H1 (cell line): ENCODE results near the gene TPO. TPM values are rescaled to one million over a fixed set of nuclear protein-coding genes. Genes with fewer than 3 reads are reported as not detected.

ENCODE experiments used
- CTCF ChIA-PET: fragments of 300-600 bp; sonication (Branson Sonifier 250); formaldehyde crosslinking; loops from one replicate; lab custom pipeline; 2021; ENCODE audit not compliant: partially characterized antibody; lab: Charles Lee
- POLR2A ChIA-PET: fragments of 300-600 bp; sonication (Branson Sonifier 250); formaldehyde crosslinking; loops from one replicate; lab custom pipeline; 2021; ENCODE audit warnings: inconsistent platforms; ENCODE audit not compliant: partially characterized antibody; lab: Charles Lee
- DNase-seq, 2 experiments: peaks; one replicate each; pipeline versions ENCODE4 v3.0.0 to v3.0.0-alpha.2; 2010 to 2022; ENCODE audit warnings: low spot score in 2 of 2, low read depth in 1 of 2, mixed read lengths in 1 of 2
- FAIRE-seq: peaks from 2 replicates; lab custom pipeline; 2011; peaks lifted over from hg19 to GRCh38; lab: Jason Lieb, UNC
- H2AFZ ChIP-seq: 2 replicates; pipeline ENCODE4 v1.8.1; 2012; ENCODE audit warnings: low read length, inconsistent platforms
- H2AK5ac ChIP-seq: 2 replicates; pipeline ENCODE4 v1.6.1; 2013; ENCODE audit warnings: low read depth, low read length
- H2BK120ac ChIP-seq: replicated peaks from 2 replicates; pipeline ENCODE3; 2013; ENCODE audit warnings: low read depth, low read length, inconsistent platforms
- H2BK12ac ChIP-seq: 2 replicates; pipeline ENCODE4 v1.6.1; 2013; ENCODE audit warnings: low read depth, low read length
- H2BK15ac ChIP-seq: 2 replicates; pipeline ENCODE4 v1.6.1; 2013; ENCODE audit warnings: low read length
- H2BK20ac ChIP-seq: 2 replicates; pipeline ENCODE4 v1.6.1; 2013; ENCODE audit warnings: low read length
- H2BK5ac ChIP-seq: 2 replicates; pipeline ENCODE4 v1.6.1; 2013; ENCODE audit warnings: low read depth, low read length
- H3K14ac ChIP-seq: 2 replicates; pipeline ENCODE4 v1.6.1; 2013; ENCODE audit warnings: inconsistent platforms; ENCODE audit not compliant: insufficient read length
- H3K18ac ChIP-seq: 2 replicates; pipeline ENCODE4 v1.6.1; 2013; ENCODE audit warnings: low read length; ENCODE audit errors: extremely low read depth
- H3K23ac ChIP-seq: 2 replicates; pipeline ENCODE4 v1.6.1; 2013; ENCODE audit warnings: inconsistent platforms; ENCODE audit not compliant: insufficient read length
- H3K23me2 ChIP-seq: 2 replicates; pipeline ENCODE4 v1.6.1; 2013; ENCODE audit warnings: low read depth, low read length
- H3K27ac ChIP-seq: 2 replicates; pipeline ENCODE4 v1.6.1; 2011; ENCODE audit warnings: low read depth, low read length, inconsistent platforms
- H3K27me3 ChIP-seq, 4 experiments: replicated peaks in 1 of 4; 1 replicate in 1 of 4; 2 replicates in 3 of 4; pipeline versions ENCODE4 v1.6.1 to v1.8.1; 2011 to 2013; ENCODE audit warnings: low read length in 3 of 4, mild to moderate bottlenecking in 3 of 4, inconsistent platforms in 2 of 4, mixed read lengths in 2 of 4, moderate library complexity in 1 of 4; ENCODE audit not compliant: control insufficient read depth in 3 of 4, insufficient read depth in 3 of 4; ENCODE audit errors: extremely low read depth in 1 of 4
- H3K36me3 ChIP-seq, 4 experiments: 2 replicates each; pipeline versions ENCODE4 v1.6.1 to v1.8.1; 2011 to 2013; ENCODE audit warnings: mild to moderate bottlenecking in 4 of 4, low read length in 3 of 4, moderate library complexity in 2 of 4, control low read depth in 1 of 4, inconsistent platforms in 1 of 4; ENCODE audit not compliant: insufficient read depth in 4 of 4, control insufficient read depth in 2 of 4
- H3K4ac ChIP-seq: replicated peaks from 2 replicates; pipeline ENCODE3; 2013; ENCODE audit warnings: low read length, low read depth, mixed read lengths, inconsistent platforms; ENCODE audit not compliant: insufficient read length
- H3K4me1 ChIP-seq, 4 experiments: replicated peaks in 1 of 4; 1 replicate in 1 of 4; 2 replicates in 3 of 4; pipeline versions ENCODE4 v1.6.1 to v1.8.1; 2011 to 2013; ENCODE audit warnings: low read length in 3 of 4, inconsistent platforms in 2 of 4, mixed read lengths in 1 of 4; ENCODE audit not compliant: insufficient read depth in 4 of 4, control insufficient read depth in 3 of 4
- H3K4me2 ChIP-seq, 2 experiments: 2 replicates each; pipeline versions ENCODE4 v1.6.1 to v1.8.1; 2011 to 2013; ENCODE audit warnings: low read depth in 2 of 2, low read length in 2 of 2, control low read depth in 1 of 2, inconsistent platforms in 1 of 2, mild to moderate bottlenecking in 1 of 2; ENCODE audit not compliant: insufficient read depth in 1 of 2
- H3K4me3 ChIP-seq, 4 experiments: fragments of 200-600, 300-600 bp in 1 of 4; sonication (generic), shearing (Covaris generic), sonication (Bioruptor Twin) in 1 of 4; 2 replicates each; pipeline versions ENCODE4 v1.5.1 to v1.8.1; 2011 to 2016; ENCODE audit warnings: low read length in 4 of 4, low read depth in 3 of 4, control low read depth in 2 of 4, inconsistent platforms in 2 of 4, mild to moderate bottlenecking in 2 of 4, mixed read lengths in 1 of 4, moderate library complexity in 1 of 4; ENCODE audit not compliant: insufficient read depth in 2 of 4; ENCODE audit errors: extremely low read depth in 1 of 4
- H3K56ac ChIP-seq: replicated peaks from 2 replicates; pipeline ENCODE3; 2013; ENCODE audit warnings: low read depth, mild to moderate bottlenecking, mixed read lengths, low read length, inconsistent platforms; ENCODE audit not compliant: insufficient read length
- H3K79me1 ChIP-seq: 2 replicates; pipeline ENCODE4 v1.6.1; 2013; ENCODE audit warnings: low read depth, low read length, control low read depth
- H3K79me2 ChIP-seq, 2 experiments: 2 replicates each; pipeline versions ENCODE4 v1.6.1 to v1.8.1; 2012 to 2013; ENCODE audit warnings: low read length in 2 of 2, mild to moderate bottlenecking in 2 of 2, inconsistent platforms in 1 of 2; ENCODE audit not compliant: insufficient read depth in 2 of 2, control insufficient read depth in 1 of 2
- H3K9ac ChIP-seq, 4 experiments: replicated peaks in 1 of 4; 1 replicate in 1 of 4; 2 replicates in 3 of 4; pipeline versions ENCODE4 v1.6.1 to v1.8.1; 2011 to 2013; ENCODE audit warnings: low read depth in 3 of 4, low read length in 3 of 4, control low read depth in 2 of 4, mild to moderate bottlenecking in 2 of 4, moderate library complexity in 2 of 4, inconsistent platforms in 1 of 4; ENCODE audit errors: extremely low read depth in 1 of 4
- H3K9me3 ChIP-seq, 2 experiments: 2 replicates each; pipeline versions ENCODE4 v1.6.1 to v1.8.1; 2012 to 2013; ENCODE audit warnings: mild to moderate bottlenecking in 2 of 2, moderate library complexity in 2 of 2, control low read depth in 1 of 2, inconsistent platforms in 1 of 2, low read depth in 1 of 2, low read length in 1 of 2, mixed read lengths in 1 of 2; ENCODE audit not compliant: insufficient read depth in 2 of 2
- H4K20me1 ChIP-seq, 2 experiments: replicated peaks in 1 of 2; 2 replicates each; pipeline versions ENCODE3 to v1.8.1; 2011 to 2013; ENCODE audit warnings: inconsistent platforms in 2 of 2, low read length in 2 of 2, mild to moderate bottlenecking in 1 of 2; ENCODE audit not compliant: insufficient read depth in 2 of 2, control insufficient read depth in 1 of 2
- H4K5ac ChIP-seq: 2 replicates; pipeline ENCODE4 v1.6.1; 2013; ENCODE audit warnings: low read length, low read depth, mixed read lengths, inconsistent platforms; ENCODE audit not compliant: insufficient read length
- H4K8ac ChIP-seq: 2 replicates; pipeline ENCODE4 v1.8.0; 2013; ENCODE audit warnings: mild to moderate bottlenecking, moderate library complexity, low read length, inconsistent platforms; ENCODE audit not compliant: insufficient read depth; ENCODE audit errors: extremely low read depth
- H4K91ac ChIP-seq: replicated peaks from 2 replicates; pipeline ENCODE3; 2013; ENCODE audit warnings: low read length, mixed read lengths, inconsistent platforms; ENCODE audit not compliant: insufficient read length
- ATF2 ChIP-seq: IDR thresholded peaks from 2 replicates; pipeline ENCODE4 v1.6.1; 2012; ENCODE audit warnings: low read length, inconsistent platforms
- BACH1 ChIP-seq: IDR thresholded peaks from 2 replicates; pipeline ENCODE4 v1.6.1; 2012; ENCODE audit warnings: low read length, improper control_type of control experiment
- EGR1 ChIP-seq: IDR thresholded peaks from 2 replicates; pipeline ENCODE4 v1.6.1; 2011; ENCODE audit warnings: low read depth, low read length, borderline replicate concordance
- JUN ChIP-seq: IDR thresholded peaks from 2 replicates; pipeline ENCODE4 v1.6.1; 2011; ENCODE audit warnings: low read depth, mild to moderate bottlenecking, improper control_type of control experiment, low read length
- JUND ChIP-seq: IDR thresholded peaks from 2 replicates; pipeline ENCODE4 v1.6.1; 2011; ENCODE audit warnings: mild to moderate bottlenecking, improper control_type of control experiment, low read length
- KDM5A ChIP-seq: fragments of 200-600 bp; IDR thresholded peaks from 2 replicates; pipeline ENCODE4 v1.7.1; 2012; ENCODE audit warnings: mild to moderate bottlenecking, low read length, inconsistent platforms, mixed read lengths
- NANOG ChIP-seq: IDR thresholded peaks from 2 replicates; pipeline ENCODE4 v1.6.1; 2011; ENCODE audit warnings: low read length, low read depth, mild to moderate bottlenecking, inconsistent platforms; ENCODE audit not compliant: insufficient read depth, poor library complexity, severe bottlenecking
- RBBP5 ChIP-seq: IDR thresholded peaks from 2 replicates; pipeline ENCODE4 v1.7.1; 2012; ENCODE audit warnings: low read depth, mild to moderate bottlenecking, inconsistent platforms, low read length, moderate library complexity, borderline replicate concordance
- RFX5 ChIP-seq: IDR thresholded peaks from 2 replicates; pipeline ENCODE4 v1.6.1; 2011; ENCODE audit warnings: low read depth, low read length, improper control_type of control experiment, borderline replicate concordance
- SIX5 ChIP-seq: IDR thresholded peaks from 2 replicates; pipeline ENCODE4 v1.6.1; 2011; ENCODE audit warnings: mild to moderate bottlenecking, low read depth, low read length
- SUZ12 ChIP-seq: fragments of 200-600 bp; sonication (generic); IDR thresholded peaks from 2 replicates; pipeline ENCODE4 v1.6.1; 2012; ENCODE audit warnings: mild to moderate bottlenecking, inconsistent platforms, low read length, moderate library complexity, mixed read lengths
- WGBS, 2 experiments: shearing (Covaris generic) in 1 of 2; methylation state at CpG; one replicate each; pipeline versions ENCODE4 v1.1.6 to v1.1.7; 2013 to 2015; ENCODE audit warnings: low lambda C conversion rate in 2 of 2, mixed read lengths in 2 of 2, inconsistent platforms in 1 of 2, low coverage in 1 of 2, missing lambda C conversion rate in 1 of 2; ENCODE audit not compliant: insufficient replicate concordance in 2 of 2, insufficient coverage in 1 of 2, insufficient read length in 1 of 2; ENCODE audit errors: extremely low coverage in 1 of 2, missing lambda C conversion rate in 1 of 2; 5-methylcytosine and 5-hydroxymethylcytosine counted together
- polyA plus RNA-seq, 7 experiments: library from polyadenylated mRNA; depleted of rRNA in 3 of 7; stranded (reverse) in 5 of 7; unstranded in 2 of 7; fragments of >200 nt in 5 of 7; fragments of 200-250 nt in 2 of 7; gene quantifications; 1 replicate in 5 of 7; 2 replicates in 1 of 7; 4 replicates in 1 of 7; pipeline versions ENCODE4 v1.2.1 to v1.2.3, GENCODE V29; 2011 to 2013; ENCODE audit warnings: missing spikeins in 2 of 7, mixed read lengths in 2 of 7
- total RNA-seq: library from RNA; stranded (reverse); fragmentation: NEBNext Ultra II Directional; extraction: Animal tissue kit (Norgen Biotek cat#: 25700); gene quantifications from 2 replicates; pipeline ENCODE4 v1.2.1, GENCODE V29; 2021

The TPO gene
- total and polyA plus RNA-seq, 2 of the 8 experiments (the other 6 are each of a cell fraction or from before 2014, with no cell fraction given), result not detected

- H3K4me2 ChIP-seq, result no peak overlapping the region
- no peak overlapping the region for H2BK5ac ChIP-seq
- H4K5ac ChIP-seq, result no peak overlapping the region
- no peak overlapping the region for H3K4me3 ChIP-seq
- H3K79me1 ChIP-seq, result no peaks in the 10 kb centered on the region
- H2BK120ac ChIP-seq, result no peak overlapping the region
- no peak overlapping the region for H4K8ac ChIP-seq
- DNase-seq (no peak), FAIRE-seq (no peak)
- no peak overlapping the region for H3K23ac ChIP-seq
- no peak overlapping the region for H3K14ac ChIP-seq
- WGBS, 2 experiments, result 82% methylated on average over 7 of the region's 8 CpGs; no CpG with 5 or more reads in 1 of the 2 experiments
- no peak overlapping the region for H2BK15ac ChIP-seq
- H2BK20ac ChIP-seq, result no peak overlapping the region
- H4K20me1 ChIP-seq, result peaks cover 0 to 1% of the 10 kb centered on the region in 2 experiments
- H2AK5ac ChIP-seq, result no peak overlapping the region
- POLR2A ChIA-PET, result no interaction called here
- no peak overlapping the region for H4K91ac ChIP-seq
- no peaks in the 10 kb centered on the region for H3K4me1 ChIP-seq
- H2AFZ ChIP-seq, result no peak overlapping the region
- no peaks in the 10 kb centered on the region for H3K36me3 ChIP-seq
- no peak for TF ChIP-seq JUN
- TF ChIP-seq JUND, result no peak
- TF ChIP-seq NANOG, result no peak
- no peak for TF ChIP-seq SUZ12
- TF ChIP-seq BACH1, result no peak
- TF ChIP-seq RBBP5, result no peak
- no peak for TF ChIP-seq RFX5
- TF ChIP-seq SIX5, result no peak
- no peak for TF ChIP-seq KDM5A
- TF ChIP-seq EGR1, result no peak
- TF ChIP-seq ATF2, result no peak
- TF ChIP-seq, all 59 proteins: peak for 0
- H3K56ac ChIP-seq, result no peak overlapping the region
- no peak overlapping the region for H3K27ac ChIP-seq
- H3K4ac ChIP-seq, result no peak overlapping the region
- no peaks in the 10 kb centered on the region for H3K27me3 ChIP-seq
- H2BK12ac ChIP-seq, result no peak overlapping the region
- no peak overlapping the region for H3K9ac ChIP-seq
- H3K79me2 ChIP-seq, result no peaks in the 10 kb centered on the region
- H3K18ac ChIP-seq, result no peak overlapping the region
- no peaks in the 10 kb centered on the region for H3K9me3 ChIP-seq
- CTCF ChIA-PET, result interaction anchor here (0.6 kb wide), 1 partner anchor 746 kb away, joined by 3 read pairs; no protein-coding TSS in a partner anchor
- no peaks in the 10 kb centered on the region for H3K23me2 ChIP-seq
Measured at GRCh38 chr2:1515073-1515430, 101.8 kb downstream of the TPO start.
